ENCODE results near the gene STOML3.

The STOML3 gene

GRCh38 chr13:39020853-39021462 lies 30.3 kb upstream of the STOML3 start:
- DNase-seq (ENCODE audit: low read depth in 1 of 2, low spot score in 1 of 2): no peak
- H3K27me3 ChIP-seq (ENCODE audit: insufficient read depth, poor library complexity, severe bottlenecking): no peaks in the 10 kb centered on the region
- no peak for TF ChIP-seq GABPA (IDR thresholded peaks at IDR 0.05; ENCODE audit: low read depth)
- TF ChIP-seq REST (IDR thresholded peaks at IDR 0.05; ENCODE audit: insufficient replicate concordance, low read depth): no peak
- no peak for TF ChIP-seq CTCF (IDR thresholded peaks at IDR 0.05; ENCODE audit: insufficient read depth, low read length)
- TF ChIP-seq SPI1 (IDR thresholded peaks at IDR 0.05; ENCODE audit: borderline replicate concordance, low read depth): no peak
- TF ChIP-seq POLR2AphosphoS5 (IDR thresholded peaks at IDR 0.05; ENCODE audit: low read depth): no peak
- H3K27ac ChIP-seq (replicated peaks): no peak overlapping the region
- H3K4me3 ChIP-seq (replicated peaks; ENCODE audit: insufficient read depth, low read length): no peak overlapping the region

- no peaks in the 10 kb centered on the region for H3K27me3 ChIP-seq (ENCODE audit: insufficient read depth, poor library complexity, severe bottlenecking)
- no peak overlapping the region for H3K27ac ChIP-seq (replicated peaks)
- DNase-seq (ENCODE audit: low read depth in 1 of 2, low spot score in 1 of 2): no peak
- H3K4me3 ChIP-seq (replicated peaks; ENCODE audit: insufficient read depth, low read length): no peak overlapping the region
- TF ChIP-seq POLR2AphosphoS5 (IDR thresholded peaks at IDR 0.05; ENCODE audit: low read depth): no peak
- TF ChIP-seq CTCF (IDR thresholded peaks at IDR 0.05; ENCODE audit: insufficient read depth, low read length): peak; percentile 44
These were observed 26.2 kb upstream of the STOML3 start for GRCh38 chr13:39016787-39017186.

- no peak for DNase-seq (ENCODE audit: low read depth in 1 of 2, low spot score in 1 of 2)
- TF ChIP-seq POLR2AphosphoS5 (IDR thresholded peaks at IDR 0.05; ENCODE audit: low read depth) (no peak), GABPA (IDR thresholded peaks at IDR 0.05; ENCODE audit: low read depth) (no peak), SPI1 (IDR thresholded peaks at IDR 0.05; ENCODE audit: borderline replicate concordance, low read depth) (no peak), CTCF (IDR thresholded peaks at IDR 0.05; ENCODE audit: insufficient read depth, low read length) (no peak), REST (IDR thresholded peaks at IDR 0.05; ENCODE audit: insufficient replicate concordance, low read depth) (no peak)
- H3K27me3 ChIP-seq (ENCODE audit: insufficient read depth, poor library complexity, severe bottlenecking): no peaks in the 10 kb centered on the region
- H3K4me3 ChIP-seq (replicated peaks; ENCODE audit: insufficient read depth, low read length): no peak overlapping the region
- H3K27ac ChIP-seq (replicated peaks): no peak overlapping the region
These were observed 25.5 kb upstream of the STOML3 start for GRCh38 chr13:39016087-39016486.

- H3K27ac ChIP-seq (replicated peaks): no peak overlapping the region
- no peaks in the 10 kb centered on the region for H3K27me3 ChIP-seq (ENCODE audit: insufficient read depth, poor library complexity, severe bottlenecking)
- no peak overlapping the region for H3K4me3 ChIP-seq (replicated peaks; ENCODE audit: insufficient read depth, low read length)
- no peak for DNase-seq (ENCODE audit: low read depth in 1 of 2, low spot score in 1 of 2)
- TF ChIP-seq CTCF (IDR thresholded peaks at IDR 0.05; ENCODE audit: insufficient read depth, low read length): no peak
- no peak for TF ChIP-seq SPI1 (IDR thresholded peaks at IDR 0.05; ENCODE audit: borderline replicate concordance, low read depth)
- TF ChIP-seq REST (IDR thresholded peaks at IDR 0.05; ENCODE audit: insufficient replicate concordance, low read depth): no peak
- no peak for TF ChIP-seq GABPA (IDR thresholded peaks at IDR 0.05; ENCODE audit: low read depth)
- TF ChIP-seq POLR2AphosphoS5 (IDR thresholded peaks at IDR 0.05; ENCODE audit: low read depth): no peak
These were observed 22.8 kb upstream of the STOML3 start for GRCh38 chr13:39013462-39013861.

All from HL-60 (cell line).